Urothelium cell line (cell line): ENCODE results near the gene ARHGAP25.
A peak's percentile ranks its signal among the peaks of the same experiment; 100 is the strongest.

Source experiments
- DNase-seq: peaks from one replicate; pipeline ENCODE4 v3.0.0; 2011; ENCODE audit warnings: low spot score, mixed read lengths
- FAIRE-seq: peaks from 2 replicates; lab custom pipeline; 2011; peaks lifted over from hg19 to GRCh38; lab: Jason Lieb, UNC

ARHGAP25 gene

GRCh38 chr2:68734688-68735525, at the start of gene ARHGAP25:
Gene ARHGAP25 (plus strand): TSS chr2:68734811. CDS start chr2:68735200, 389 bp downstream.
- DNase-seq (no peak), FAIRE-seq (no peak)

GRCh38 chr2:68686178-68686577, 48.4 kb upstream of the ARHGAP25 start:
- DNase-seq: no peak
- FAIRE-seq: no peak

- FAIRE-seq (no peak), DNase-seq (no peak)
Measured at GRCh38 chr2:68687018-68687417, 47.6 kb upstream of the ARHGAP25 start.

GRCh38 chr2:68689553-68690537, 44.8 kb upstream of the ARHGAP25 start:
- DNase-seq (no peak), FAIRE-seq (no peak)

- FAIRE-seq (no peak), DNase-seq (no peak)
Measured at GRCh38 chr2:68690851-68691250, 43.8 kb upstream of the ARHGAP25 start.

GRCh38 chr2:68692511-68692910, 42.1 kb upstream of the ARHGAP25 start:
- DNase-seq (no peak), FAIRE-seq (no peak)

GRCh38 chr2:68693951-68694350, 40.7 kb upstream of the ARHGAP25 start:
- peak; percentile 9 for FAIRE-seq

GRCh38 chr2:68695971-68696370, 38.6 kb upstream of the ARHGAP25 start:
- DNase-seq (no peak), FAIRE-seq (no peak)

More at GRCh38 chr2:68693951-68694350, 40.7 kb upstream of the ARHGAP25 start:
- DNase-seq: no peak

- no peak for FAIRE-seq
- no peak for DNase-seq
Measured at GRCh38 chr2:68696554-68696953, 38.1 kb upstream of the ARHGAP25 start.

- FAIRE-seq (no peak), DNase-seq (no peak)
Measured at GRCh38 chr2:68698567-68699377, 35.8 kb upstream of the ARHGAP25 start.

- DNase-seq (no peak), FAIRE-seq (no peak)
Measured at GRCh38 chr2:68700560-68700959, 34.1 kb upstream of the ARHGAP25 start.

- DNase-seq (no peak), FAIRE-seq (no peak)
Measured at GRCh38 chr2:68706637-68707036, 28.0 kb upstream of the ARHGAP25 start.

- no peak for FAIRE-seq
- DNase-seq: no peak
Measured at GRCh38 chr2:68708629-68709028, 26.0 kb upstream of the ARHGAP25 start.

GRCh38 chr2:68709421-68709911, 25.1 kb upstream of the ARHGAP25 start:
- DNase-seq (peak; percentile 71), FAIRE-seq (peak; percentile 35)

- no peak for DNase-seq
- FAIRE-seq: no peak
Measured at GRCh38 chr2:68710336-68710735, 24.3 kb upstream of the ARHGAP25 start.

- no peak for FAIRE-seq
- DNase-seq: no peak
Measured at GRCh38 chr2:68710756-68711155, 23.9 kb upstream of the ARHGAP25 start.

GRCh38 chr2:68714866-68715265, 19.7 kb upstream of the ARHGAP25 start:
- FAIRE-seq (no peak), DNase-seq (no peak)

- DNase-seq (peak; percentile 85), FAIRE-seq (peak; percentile 9)
Measured at GRCh38 chr2:68715353-68716041, 19.1 kb upstream of the ARHGAP25 start.

GRCh38 chr2:68716604-68717304, 17.9 kb upstream of the ARHGAP25 start:
- FAIRE-seq: peak; percentile 88
- DNase-seq: no peak
